ENCODE measurements around the gene TRIM23.

The TRIM23 gene

DNA sequence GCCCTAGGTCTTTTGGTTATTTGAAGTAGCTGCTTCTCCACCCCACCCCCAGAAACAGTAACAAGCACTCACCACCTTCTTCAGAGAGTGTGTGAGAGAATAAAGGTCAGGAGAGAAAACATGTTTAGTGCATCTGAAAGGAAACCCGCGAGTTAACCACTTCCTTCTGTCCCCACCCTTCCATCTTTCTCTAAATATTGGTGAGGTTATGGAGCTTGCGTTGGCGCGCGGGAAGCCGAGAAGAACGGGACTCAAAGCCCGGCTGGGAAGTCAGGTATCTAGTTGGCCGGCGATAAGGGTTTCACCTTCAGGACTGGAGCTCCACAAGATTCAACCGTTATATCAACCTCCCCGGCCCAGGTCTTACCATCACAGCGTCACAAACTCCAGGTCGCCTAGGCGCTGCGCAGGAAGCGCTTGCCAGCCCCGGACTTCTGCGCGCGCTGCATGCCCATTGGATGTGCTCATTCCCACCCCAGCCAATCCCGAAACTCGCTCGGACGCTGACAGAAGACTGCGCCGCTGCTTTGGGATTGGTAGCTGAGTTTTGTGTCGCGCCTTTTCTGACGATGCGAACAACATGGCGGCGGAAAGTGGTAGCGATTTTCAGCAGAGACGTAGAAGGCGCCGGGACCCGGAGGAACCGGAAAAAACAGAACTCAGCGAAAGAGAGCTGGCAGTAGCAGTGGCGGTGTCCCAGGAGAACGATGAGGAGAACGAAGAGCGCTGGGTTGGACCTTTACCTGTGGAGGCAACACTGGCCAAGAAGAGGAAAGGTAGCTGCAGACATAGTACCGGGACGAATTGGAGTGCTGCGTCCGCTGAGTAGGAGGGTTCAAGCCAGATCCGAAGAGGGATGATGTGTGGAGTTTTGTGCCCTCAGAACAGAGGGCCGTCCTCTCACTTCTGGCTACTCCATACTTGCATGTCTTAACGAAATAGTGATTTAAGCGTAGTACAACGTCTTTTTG, 61.1 kb downstream of the TRIM23 start, which contains the start of the genes CENPK and PPWD1:
Gene CENPK (minus strand): TSS at position 438 of the 971 bp plus-strand sequence. CDS start 8,261 bp downstream, outside the sequence.
Gene PPWD1 (plus strand): TSS at position 566 of the 971 bp plus-strand sequence. CDS start 15 bp downstream, at position 581.
- peak; percentile 95 to 96 for DNase-seq

DNA sequence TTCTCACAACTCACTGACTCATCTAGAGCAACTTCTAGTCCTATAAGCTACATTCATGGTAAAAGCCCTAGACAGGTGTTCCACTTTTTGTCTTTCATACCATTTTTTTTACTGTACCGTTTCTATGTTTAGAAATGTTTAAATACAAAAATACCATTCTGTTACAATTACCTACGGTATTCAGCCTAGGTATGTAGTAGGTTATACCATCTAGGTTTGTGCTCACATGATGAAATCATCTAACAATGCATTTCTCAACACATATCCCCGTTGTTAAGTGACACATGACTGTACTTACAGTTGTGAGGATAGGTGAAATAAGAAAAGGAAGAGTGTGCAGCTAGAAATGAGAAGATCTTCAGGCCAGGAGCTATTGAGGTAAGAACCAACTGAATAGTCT, 67.4 kb downstream of the TRIM23 start:
- no peak for DNase-seq

DNA sequence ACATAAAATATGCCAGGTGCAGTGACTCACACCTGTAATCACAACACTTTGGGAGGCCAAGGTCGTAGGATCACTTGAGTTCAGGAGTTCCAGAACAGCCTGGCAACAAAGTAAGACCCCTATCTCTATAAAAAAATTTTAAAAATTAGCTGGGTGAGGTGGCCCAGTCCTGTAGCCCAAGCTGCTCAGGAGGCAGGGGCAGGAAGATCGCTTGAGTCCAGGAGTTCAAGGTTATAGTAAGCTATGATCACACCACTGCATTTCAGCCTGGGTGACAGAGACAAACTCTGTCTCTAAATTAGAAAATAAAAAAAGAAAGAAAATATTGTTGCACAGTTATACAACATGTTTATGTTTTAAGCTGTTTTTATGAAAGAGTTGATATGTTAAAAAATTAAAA, 68.0 kb downstream of the TRIM23 start:
- no peak for DNase-seq

DNA sequence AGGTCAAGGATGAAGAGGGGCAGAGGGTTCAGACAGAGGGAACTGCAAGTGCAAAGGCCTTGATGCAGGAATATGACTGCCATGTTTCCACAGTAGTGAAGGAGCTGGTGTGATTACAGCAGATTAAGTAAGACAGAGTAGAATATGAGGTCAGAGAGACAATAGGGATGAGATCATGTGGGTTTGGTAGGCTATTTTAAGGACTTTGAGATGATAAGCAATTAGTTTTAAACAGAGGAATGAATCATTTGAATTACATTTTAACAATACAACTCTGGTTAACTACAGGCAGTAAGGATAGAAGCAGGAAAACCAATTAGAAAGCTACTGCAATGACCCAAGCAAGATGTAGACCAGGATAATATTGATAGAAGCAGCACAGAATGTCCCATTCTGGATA, 68.8 kb downstream of the TRIM23 start:
- DNase-seq = no peak

DNA sequence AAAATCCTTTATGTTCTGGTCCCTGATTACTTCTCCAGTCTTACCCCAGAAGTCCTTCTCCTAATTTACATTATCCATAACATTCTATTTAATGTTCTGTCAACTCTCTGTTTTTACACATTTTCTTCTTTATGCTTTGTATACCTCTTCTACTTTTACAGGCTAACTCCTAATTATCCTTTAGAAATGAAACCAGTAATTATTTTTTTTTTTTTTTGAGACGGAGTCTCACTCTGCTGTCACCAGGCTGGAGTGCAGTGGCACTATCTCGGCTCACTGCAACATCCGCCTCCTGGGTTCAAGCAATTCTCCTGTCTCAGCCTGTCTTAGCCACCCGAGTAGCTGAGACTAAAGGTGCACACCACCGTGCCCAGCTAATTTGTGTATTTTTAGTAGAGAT, 70.2 kb downstream of the TRIM23 start:
- DNase-seq = no peak

DNA sequence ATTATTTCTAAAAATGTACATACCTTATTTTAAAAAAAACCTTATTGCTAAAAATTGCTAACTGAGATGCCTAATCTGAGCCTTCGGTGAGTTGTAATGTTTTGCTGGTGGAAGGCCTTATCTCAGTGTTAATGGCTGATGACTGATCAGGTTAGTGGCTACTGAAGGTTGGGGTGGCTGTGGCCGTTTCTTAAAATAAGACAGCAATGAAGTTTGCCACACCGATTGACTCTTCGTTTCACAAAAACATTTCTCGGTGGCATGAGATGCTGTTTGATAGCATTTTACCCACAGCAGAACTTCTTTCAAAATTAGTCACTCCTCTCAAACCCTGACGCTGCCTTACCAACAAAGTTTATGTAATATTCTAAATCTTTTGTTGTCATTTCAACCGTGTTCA, 75.9 kb downstream of the TRIM23 start:
- no peak for DNase-seq

DNA sequence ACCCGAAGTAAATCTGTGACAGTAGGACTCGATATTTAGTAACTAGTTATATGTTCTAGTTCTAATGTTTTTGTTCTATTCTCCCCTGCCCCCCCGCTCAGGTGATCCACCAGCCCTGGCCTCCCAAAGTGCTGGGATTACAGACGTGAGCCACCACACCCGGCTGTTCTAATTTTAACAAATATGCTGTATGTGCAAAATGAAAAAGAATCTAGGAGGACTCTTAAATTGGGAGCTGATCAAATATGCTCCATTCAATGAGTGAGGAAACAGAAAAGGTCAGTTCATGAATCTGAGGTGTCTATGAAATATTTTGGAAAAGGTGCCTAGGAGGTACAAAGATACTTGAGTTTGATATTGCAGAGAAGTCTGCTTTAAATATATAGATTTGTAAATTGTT, 78.0 kb downstream of the TRIM23 start:
- no peak for DNase-seq

DNA sequence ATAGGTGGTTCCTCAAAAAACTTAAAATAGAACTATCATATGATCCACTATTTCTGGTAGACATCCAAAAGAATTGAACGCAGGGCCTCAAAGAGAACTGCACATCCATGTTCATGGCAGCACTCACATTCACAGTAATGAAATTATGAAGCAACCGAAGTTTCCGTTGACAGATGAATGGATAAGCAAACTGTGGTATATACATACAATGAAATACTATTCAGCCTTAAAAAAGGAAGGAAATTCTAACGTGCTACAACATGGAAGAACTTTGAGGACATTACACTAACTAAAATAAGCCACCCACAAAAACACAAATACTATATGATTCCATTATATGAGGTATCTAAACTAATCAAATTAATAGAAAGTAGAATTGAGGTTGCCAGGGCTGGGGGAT, 79.7 kb downstream of the TRIM23 start:
- no peak for DNase-seq

DNA sequence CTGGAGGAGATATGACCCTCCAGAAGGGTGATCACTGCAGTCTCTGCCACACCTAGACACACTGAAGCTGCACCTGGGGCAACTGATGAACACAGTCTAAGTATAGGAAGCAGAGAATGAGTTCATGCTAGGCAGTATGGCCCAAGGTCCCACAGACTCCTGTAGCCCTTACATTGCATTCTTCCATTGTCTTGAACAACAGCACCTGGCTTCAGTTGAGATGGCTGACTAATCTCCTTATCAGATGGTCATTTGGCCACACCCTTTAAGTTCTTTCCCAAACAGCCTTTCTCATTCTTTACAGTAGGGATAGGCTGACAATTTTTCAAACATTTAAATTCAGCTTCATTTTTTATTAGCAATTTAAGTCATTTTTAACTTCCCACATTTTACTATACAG, 84.3 kb downstream of the TRIM23 start:
- DNase-seq = no peak

All from CD4-positive, alpha-beta T cell treated with Interleukin-1 beta for 1 hour (primary cell).